RPMI8226 (cell line): ENCODE data around the gene AFDN.

Source experiments
- DNase-seq: peaks from one replicate; pipeline ENCODE4 v3.0.0-alpha.2; 2015

The AFDN gene

GRCh38 chr6:167879612-167880011, 52.9 kb downstream of the AFDN start:
- no peak for DNase-seq

DNA sequence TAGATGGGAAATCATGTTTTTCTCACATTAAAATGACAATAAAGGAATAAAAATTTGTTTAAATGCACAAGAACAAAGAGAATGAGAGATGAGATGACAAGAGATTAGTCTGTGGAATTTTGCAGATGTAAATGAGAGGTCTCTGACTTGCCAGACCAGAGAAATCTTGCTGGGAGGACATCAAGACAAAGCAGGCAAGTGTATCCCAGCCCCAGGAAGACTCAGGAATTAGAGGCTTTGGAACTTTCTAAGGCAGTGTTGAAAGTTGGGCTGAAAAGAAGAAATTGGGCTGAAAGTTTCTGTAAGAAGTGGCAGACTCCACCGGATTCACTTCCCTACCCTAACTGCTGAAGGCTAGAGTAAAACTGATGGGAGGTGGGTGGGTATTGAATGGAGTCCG, 54.6 kb downstream of the AFDN start:
- no peak for DNase-seq

- DNase-seq = no peak
Observed at GRCh38 chr6:167882244-167882643, 55.5 kb downstream of the AFDN start.

DNA sequence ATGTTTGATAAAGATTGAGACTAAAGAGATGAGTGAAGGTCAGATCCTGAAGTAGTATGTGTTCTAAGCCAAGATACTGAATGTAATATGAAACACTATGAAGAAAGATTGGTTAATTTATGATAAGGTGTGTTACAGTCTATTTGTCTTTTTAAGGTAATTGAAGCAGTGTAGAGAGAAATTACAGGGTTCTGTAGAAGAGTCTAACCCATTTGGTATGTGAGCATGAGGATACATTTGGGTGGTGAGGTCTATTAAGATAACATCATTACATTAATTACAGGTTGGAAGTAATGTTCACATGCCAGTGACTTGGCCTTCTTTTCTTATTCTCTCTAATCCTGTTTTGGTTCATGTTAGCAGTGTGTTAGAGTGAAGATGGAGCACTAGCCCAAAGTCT, 61.4 kb downstream of the AFDN start:
- DNase-seq = no peak

- no peak for DNase-seq
Observed at GRCh38 chr6:167892835-167893815, 66.4 kb downstream of the AFDN start.

- no peak for DNase-seq
Observed at GRCh38 chr6:167894965-167895364, 68.3 kb downstream of the AFDN start.

- DNase-seq = no peak
Observed at GRCh38 chr6:167896648-167897047, 69.9 kb downstream of the AFDN start.

DNA sequence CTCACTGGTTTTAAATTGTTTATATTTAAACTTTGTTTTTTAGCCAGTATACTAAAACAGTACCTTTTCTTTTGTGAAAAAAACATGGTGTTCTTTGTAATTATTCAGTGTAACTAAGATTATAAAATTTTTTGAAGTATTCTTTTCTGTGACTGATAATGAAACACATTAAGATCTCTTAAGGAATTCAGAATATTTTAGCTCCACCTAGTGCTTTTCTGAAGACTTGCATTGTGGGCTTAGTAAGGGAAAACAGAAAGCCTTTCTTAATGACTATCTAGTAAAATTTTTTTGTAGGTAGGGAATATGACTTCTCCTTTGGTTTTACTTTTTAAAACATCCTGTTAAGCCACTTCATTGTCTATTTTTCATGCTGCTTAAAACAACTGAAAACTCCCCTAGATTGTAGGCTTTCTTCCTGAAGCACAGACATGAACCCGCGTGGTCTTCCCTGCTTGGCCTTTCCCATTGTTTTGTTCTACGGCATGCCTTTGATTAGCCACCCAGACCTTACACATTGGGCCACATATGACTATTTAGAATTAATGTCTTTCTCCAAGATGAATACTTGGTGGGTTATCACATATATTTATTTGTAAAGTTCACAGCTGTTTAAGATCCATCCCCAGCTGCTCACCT, 72.1 kb downstream of the AFDN start:
- DNase-seq = peak; percentile 35

DNA sequence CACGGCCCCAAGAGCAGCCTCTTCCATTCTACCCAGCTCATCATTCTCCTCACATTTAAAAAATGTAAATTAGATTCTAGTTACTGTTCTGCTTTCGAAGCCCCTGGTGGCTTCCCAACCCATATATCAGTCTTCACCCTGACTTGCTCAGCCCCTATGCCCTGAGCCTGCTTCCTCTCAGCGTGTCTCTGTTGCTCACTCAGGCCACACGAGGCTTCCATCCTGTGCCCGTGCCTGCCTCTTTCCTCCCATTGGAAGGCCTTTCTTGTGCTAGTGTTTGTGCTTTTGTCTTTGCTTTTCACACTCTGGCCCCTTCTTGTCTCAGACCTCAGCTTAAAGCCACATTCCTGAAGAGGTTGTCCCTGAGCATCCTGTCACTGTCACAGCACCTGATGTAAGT, 78.1 kb downstream of the AFDN start:
- DNase-seq = no peak

DNA sequence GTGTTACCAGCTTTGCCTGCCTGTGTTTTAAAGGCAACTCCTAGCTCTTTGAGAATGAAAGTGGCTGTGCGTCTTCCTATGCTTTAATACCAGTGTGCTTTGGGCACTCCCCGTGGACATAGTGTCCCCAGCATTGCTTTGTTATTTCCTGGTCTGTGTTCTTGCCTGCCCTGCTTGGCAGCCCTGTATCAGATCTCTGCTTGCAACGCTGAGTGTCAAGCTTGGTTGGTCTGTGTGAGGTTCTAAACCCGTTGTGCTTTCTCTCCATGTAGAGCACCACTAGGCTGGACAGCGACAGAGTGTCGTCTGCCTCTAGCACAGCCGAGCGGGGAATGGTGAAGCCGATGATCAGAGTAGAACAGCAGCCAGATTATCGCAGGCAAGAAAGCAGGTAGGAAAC, 80.2 kb downstream of the AFDN start:
- DNase-seq = no peak

GRCh38 chr6:167907837-167908681, 81.3 kb downstream of the AFDN start:
- DNase-seq = peak; percentile 31

DNA sequence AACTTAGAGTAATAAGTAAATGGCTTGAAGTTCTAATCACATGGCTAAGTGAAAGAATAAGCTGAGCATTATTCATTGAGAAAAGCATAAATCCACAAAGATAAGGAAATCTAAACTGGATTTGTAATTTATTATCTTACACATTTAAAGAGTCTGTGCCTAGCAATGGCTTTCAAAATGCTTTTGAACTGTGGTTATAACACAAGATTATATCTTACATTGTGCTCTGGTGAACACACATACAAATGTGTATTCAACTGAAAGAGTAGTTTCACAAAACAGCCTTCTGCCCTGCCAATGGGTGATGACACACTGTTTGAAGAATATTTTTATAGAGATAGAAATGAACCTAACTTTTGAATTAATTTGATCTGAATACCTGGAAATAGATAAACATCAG, 83.3 kb downstream of the AFDN start:
- no peak for DNase-seq

DNA sequence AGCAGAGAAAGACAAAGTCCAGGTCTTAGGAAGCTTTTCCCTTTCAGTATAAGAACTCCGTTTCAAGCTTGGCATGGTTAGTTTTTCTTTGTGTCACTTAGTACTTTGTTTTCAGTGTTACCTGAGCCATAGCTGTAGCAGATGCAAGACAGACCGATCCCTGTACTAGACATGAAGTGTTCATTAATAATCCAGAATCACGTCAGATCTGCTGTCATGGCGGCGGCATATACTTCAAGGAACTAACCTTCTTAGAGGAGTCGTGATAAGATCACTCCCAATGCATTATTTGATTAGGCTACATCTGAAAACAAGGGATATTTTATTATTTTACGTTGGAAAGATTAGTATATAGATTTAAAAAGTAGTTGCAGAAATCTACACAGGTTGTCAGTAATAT, 83.9 kb downstream of the AFDN start:
- DNase-seq = no peak

GRCh38 chr6:167912494-167912893, 85.8 kb downstream of the AFDN start:
- DNase-seq = no peak

DNA sequence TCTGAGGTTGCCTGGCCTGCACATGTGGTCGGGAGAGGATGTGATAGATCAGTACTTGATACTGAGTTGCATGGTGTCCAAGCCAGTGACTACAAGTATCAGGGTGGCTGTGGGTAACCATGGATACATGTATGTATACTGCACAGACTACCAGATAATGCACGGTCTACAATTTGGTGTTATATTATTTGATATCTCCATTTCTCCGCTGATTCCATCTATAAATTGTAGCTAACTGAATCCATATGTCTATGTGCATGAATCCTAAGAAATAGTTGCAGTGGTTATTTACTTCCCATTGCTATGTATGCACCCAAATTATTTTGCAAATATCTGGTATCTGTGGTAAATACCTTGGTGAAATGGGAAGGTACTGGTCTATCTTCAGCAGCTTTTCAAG, 87.0 kb downstream of the AFDN start:
- DNase-seq = no peak

DNA sequence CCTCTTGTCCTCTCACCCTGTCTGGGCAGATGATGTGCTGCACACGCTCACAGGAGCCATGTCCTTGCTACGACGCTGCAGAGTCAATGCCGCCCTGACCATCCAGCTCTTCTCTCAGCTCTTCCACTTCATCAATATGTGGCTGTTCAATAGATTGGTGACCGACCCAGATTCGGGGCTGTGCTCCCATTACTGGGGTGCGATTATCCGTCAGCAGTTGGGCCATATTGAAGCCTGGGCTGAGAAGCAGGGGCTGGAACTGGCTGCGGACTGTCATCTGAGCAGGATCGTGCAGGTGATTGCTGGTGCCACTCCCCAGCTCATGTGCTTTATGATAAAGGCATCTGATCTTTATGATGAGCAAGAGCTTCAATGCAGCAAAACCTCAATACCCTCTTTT, 88.4 kb downstream of the AFDN start:
- DNase-seq = no peak

DNA sequence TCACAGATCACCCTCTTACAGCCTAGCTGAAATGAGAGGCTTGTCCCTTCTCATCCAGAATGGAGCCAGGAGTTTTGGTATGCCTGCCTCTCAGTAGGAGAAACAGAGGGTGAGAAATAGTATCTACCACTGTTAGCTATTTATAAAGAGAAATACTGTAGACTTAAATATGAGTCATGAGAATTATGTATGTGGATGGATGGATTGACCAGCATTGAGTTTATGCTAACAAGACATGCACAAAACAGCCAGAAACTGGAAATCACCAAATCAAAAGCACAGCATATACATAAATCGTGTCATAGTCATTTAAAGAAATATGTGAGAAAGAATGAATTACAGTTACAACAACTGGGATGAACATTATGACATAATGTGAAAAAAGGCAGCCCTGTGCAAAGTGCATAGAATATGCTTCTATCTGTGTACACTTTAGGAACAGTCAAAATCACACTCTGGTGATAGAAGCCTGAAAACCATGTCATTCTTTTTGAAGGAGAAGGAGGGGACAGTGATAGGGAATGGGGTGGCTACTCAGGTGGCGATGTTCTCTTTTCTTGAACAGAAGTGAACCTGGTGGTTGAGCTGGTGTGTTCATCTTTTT, 90.9 kb downstream of the AFDN start:
- no peak for DNase-seq

GRCh38 chr6:167918548-167919278, 92.0 kb downstream of the AFDN start:
- no peak for DNase-seq

- no peak for DNase-seq
Observed at GRCh38 chr6:167919349-167919748, 92.6 kb downstream of the AFDN start.

- no peak for DNase-seq
Observed at GRCh38 chr6:167920165-167920564, 93.5 kb downstream of the AFDN start.

DNA sequence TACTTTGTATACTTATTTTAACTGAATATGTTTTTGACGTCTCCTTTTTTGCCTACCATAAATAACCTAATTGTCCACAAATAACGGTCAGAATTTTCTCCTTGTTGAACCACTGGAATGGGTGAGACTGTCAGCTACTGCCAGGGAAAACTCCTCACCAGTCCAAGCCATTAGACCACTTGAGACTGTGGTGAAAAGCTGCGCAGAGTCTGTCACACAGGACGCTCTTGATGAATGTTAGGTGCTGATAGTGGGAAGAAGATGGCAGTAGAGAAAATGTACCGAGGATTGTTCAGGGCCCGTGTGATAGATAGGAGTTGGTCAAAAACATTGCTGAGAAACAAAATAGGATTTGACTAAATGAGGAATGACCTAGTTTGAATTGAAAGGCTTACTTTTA, 95.1 kb downstream of the AFDN start:
- DNase-seq = no peak

DNA sequence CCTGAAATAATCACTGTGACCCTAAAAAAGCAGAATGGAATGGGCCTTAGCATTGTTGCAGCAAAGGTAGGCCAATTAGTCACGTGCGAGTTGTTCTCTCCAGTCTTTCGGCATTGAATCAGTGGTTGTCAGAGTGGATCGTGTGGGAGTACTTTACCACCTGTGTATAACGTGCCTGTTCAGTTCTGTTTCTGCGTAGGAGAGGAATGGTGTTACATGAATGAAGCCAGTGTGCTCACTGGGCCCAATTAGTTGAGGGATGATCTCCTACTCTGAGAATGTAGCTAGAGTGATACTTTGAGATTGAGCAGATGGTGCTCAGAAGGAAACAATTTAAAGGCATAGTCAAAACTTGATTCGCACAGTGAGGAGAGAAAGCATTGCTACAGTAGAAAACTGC, 98.3 kb downstream of the AFDN start:
- DNase-seq = no peak
